Measurements from ENCODE around the gene DGKE.

DNA sequence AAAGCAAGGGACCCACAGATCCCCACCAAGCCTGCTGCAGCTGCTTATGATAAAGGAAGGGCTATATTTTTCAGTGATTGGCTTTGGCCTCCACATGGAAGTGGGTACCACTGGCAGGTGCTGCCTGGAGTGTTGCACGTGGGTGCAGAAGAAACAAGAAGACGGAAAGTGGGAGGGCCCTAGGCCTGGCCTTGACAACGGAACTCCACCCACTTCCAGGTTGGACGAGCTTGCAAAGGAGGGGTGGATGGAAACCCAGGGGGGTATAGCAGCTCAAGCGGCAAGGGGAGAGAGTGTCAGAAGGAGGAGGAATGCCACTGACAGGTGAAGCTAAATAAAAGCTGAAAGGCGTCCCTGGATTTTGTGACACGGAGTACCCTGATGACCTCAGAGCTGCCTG lies 59.6 kb downstream of the DGKE start:
- TF ChIP-seq CTCF (IDR thresholded peaks at IDR 0.05; ENCODE audit: low read depth, low read length) (no peak), EZH2phosphoT487 (IDR thresholded peaks at IDR 0.05; ENCODE audit: low read depth) (no peak)
